ENCODE data around the gene ELF4.

The ELF4 gene

GRCh38 chrX:130049821-130050220, 60.5 kb downstream of the ELF4 start:
- ATAC-seq, result no peak

DNA sequence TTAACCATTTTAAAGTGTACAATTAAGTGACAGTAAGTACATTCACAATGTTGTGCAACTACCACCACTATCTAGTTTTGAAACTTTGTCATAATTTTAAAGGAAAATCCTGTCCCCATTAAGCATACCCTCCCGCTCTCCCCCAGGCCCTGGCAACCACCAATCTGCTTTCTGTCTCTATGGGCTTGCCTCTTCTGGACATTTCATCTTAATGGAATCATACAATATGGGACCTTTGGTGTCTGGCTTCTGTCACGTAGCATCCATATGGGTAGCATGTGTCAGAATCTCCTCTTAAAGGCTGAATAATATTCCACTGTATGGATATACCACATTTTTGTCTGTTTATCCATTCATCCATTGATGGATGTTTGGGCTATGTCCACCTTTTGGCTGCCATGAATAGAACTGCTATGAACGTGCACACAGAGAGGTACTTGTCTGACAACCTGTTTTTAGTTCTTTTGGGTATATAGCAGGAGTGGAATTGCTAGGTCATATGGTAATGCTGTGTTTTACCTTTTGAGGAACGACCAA, 61.5 kb downstream of the ELF4 start:
- Mint-ChIP-seq H3K4me1 (no peaks in the 10 kb centered on the region), H3K9me3 (no peaks in the 10 kb centered on the region), H3K27ac (no peak overlapping the region), H3K36me3 (peaks cover 77% of the 10 kb centered on the region), H3K4me3 (no peak overlapping the region)
- DNase-seq (ENCODE audit: low spot score in 2 of 2) (no peak), ATAC-seq (no peak)

More at GRCh38 chrX:130049821-130050220, 60.5 kb downstream of the ELF4 start:
- Mint-ChIP-seq H3K27ac (no peak overlapping the region), H3K36me3 (peaks cover 72% of the 10 kb centered on the region), H3K4me1 (no peaks in the 10 kb centered on the region), H3K4me3 (no peak overlapping the region), H3K9me3 (no peaks in the 10 kb centered on the region)
- DNase-seq (ENCODE audit: low spot score in 2 of 2), result no peak

- Mint-ChIP-seq H3K36me3 (peaks cover 70% of the 10 kb centered on the region), H3K27ac (no peak overlapping the region), H3K4me3 (no peak overlapping the region), H3K9me3 (no peaks in the 10 kb centered on the region), H3K4me1 (no peaks in the 10 kb centered on the region)
- ATAC-seq, result no peak
- no peak for DNase-seq (ENCODE audit: low spot score in 2 of 2)
Observed at GRCh38 chrX:130047416-130047815, 62.9 kb downstream of the ELF4 start.

DNA sequence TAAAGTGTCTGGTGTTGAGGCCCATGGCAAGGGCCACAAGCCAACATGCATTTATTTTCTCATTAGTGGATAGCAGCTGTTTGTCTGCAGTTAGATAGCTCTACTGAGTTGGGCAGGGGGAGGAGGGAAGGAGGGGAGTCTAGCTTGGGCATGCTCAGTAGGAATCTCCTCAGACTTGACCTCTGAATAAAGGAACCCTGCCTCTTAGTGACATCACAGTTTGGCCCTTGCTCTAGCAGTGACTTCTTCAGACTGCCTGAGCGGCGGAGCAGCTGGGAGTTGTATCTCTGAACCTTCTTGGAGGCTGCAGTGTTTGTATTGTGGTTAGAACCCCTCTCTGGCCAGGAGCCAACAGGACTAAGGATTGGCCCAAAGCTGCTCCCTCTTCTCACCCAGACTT, 70.5 kb downstream of the ELF4 start:
- Mint-ChIP-seq H3K9me3 (no peaks in the 10 kb centered on the region), H3K4me1 (no peaks in the 10 kb centered on the region), H3K4me3 (no peak overlapping the region), H3K36me3 (peaks cover 69% of the 10 kb centered on the region), H3K27ac (no peak overlapping the region)
- no peak for ATAC-seq
- no peak for DNase-seq (ENCODE audit: low spot score in 2 of 2)

DNA sequence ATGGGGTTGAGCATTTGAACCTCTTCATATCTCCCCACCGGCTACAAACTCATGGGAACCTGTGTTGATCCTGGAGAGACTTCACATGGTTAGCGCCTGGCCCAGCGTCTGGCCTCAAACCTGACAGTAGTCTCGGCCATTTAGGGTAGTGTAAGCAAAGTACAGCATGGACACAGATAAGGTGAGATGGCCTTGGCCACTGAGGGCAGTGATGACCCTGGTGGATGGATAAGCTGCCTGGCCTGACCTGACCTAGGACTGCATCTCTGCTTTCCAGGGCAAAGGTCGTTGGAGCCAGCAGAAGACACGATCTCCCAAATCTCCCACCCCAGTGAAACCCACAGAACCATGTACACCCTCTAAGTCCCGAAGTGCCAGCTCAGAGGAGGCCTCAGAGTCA, 76.1 kb downstream of the ELF4 start:
- Mint-ChIP-seq H3K27ac (no peak overlapping the region), H3K36me3 (peaks cover 67% of the 10 kb centered on the region), H3K9me3 (no peaks in the 10 kb centered on the region), H3K4me1 (no peaks in the 10 kb centered on the region), H3K4me3 (no peak overlapping the region)
- DNase-seq (ENCODE audit: low spot score in 2 of 2), result no peak
- ATAC-seq, result no peak

DNA sequence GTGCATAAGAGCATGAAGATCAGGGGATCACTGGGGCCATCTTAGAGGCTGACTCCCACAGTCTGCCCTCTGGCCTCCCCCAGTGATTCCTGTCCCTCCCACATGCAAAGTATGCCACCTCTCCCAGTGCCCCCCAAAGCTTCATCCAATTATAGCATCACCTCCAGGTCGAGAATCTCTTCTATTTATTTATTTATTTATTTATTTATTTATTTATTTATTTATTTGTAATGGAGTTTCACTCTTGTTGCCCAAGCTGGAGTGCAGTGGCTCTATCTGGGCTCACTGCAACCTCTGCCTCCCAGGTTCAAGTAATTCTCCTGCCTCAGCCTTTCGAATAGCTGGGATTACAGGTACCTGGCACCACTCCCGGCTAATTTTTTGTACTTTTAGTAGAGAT, 77.7 kb downstream of the ELF4 start:
- H3K9me3 Mint-ChIP-seq, result no peaks in the 10 kb centered on the region
- DNase-seq (ENCODE audit: low spot score in 2 of 2) (no peak), ATAC-seq (no peak)
- H3K27ac Mint-ChIP-seq, result no peak overlapping the region
- H3K36me3 Mint-ChIP-seq, result peaks cover 62% of the 10 kb centered on the region
- no peaks in the 10 kb centered on the region for H3K4me1 Mint-ChIP-seq
- no peak overlapping the region for H3K4me3 Mint-ChIP-seq

- Mint-ChIP-seq H3K4me1 (no peaks in the 10 kb centered on the region), H3K9me3 (no peaks in the 10 kb centered on the region), H3K36me3 (peaks cover 52% of the 10 kb centered on the region), H3K27ac (no peak overlapping the region), H3K4me3 (no peak overlapping the region)
- DNase-seq (ENCODE audit: low spot score in 2 of 2), result no peak
- ATAC-seq, result no peak
Observed at GRCh38 chrX:130030826-130031225, 79.5 kb downstream of the ELF4 start.

- Mint-ChIP-seq H3K36me3 (peaks cover 42% of the 10 kb centered on the region), H3K4me1 (peaks cover 9% of the 10 kb centered on the region), H3K27ac (no peak overlapping the region), H3K4me3 (no peak overlapping the region), H3K9me3 (no peaks in the 10 kb centered on the region)
- ATAC-seq, result no peak
- DNase-seq (ENCODE audit: low spot score in 2 of 2), result peak; percentile 12 to 50
Observed at GRCh38 chrX:130028196-130028595, 82.1 kb downstream of the ELF4 start.

DNA sequence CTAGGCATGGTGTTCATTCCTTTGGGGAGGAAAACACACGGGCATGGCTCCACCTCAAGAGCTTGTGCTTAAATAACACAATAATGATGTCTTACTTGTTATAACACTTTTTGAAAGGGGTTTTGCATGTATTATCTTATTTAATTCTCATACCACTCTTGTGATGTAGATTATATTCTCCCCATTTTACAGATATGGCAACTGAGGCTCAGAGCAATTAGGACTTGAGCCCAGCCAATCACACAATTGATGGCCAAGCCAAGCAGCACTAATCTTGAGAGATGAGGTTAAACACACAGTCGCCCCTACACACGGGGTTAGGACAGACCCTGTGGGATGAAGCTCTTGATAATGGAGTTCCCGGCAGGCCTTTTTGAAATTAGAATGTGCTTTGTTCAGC, 82.7 kb downstream of the ELF4 start:
- Mint-ChIP-seq H3K4me3 (no peak overlapping the region), H3K27ac (no peak overlapping the region), H3K4me1 (peaks cover 9% of the 10 kb centered on the region), H3K9me3 (no peaks in the 10 kb centered on the region), H3K36me3 (peaks cover 48% of the 10 kb centered on the region)
- DNase-seq (ENCODE audit: low spot score in 2 of 2) (no peak), ATAC-seq (no peak)

- peaks cover 62% of the 10 kb centered on the region for H3K36me3 Mint-ChIP-seq
- H3K9me3 Mint-ChIP-seq, result no peaks in the 10 kb centered on the region
- H3K27ac Mint-ChIP-seq, result no peak overlapping the region
- peaks cover 9% of the 10 kb centered on the region for H3K4me1 Mint-ChIP-seq
- DNase-seq (ENCODE audit: low spot score in 2 of 2) (no peak), ATAC-seq (no peak)
- no peak overlapping the region for H3K4me3 Mint-ChIP-seq
Observed at GRCh38 chrX:130025256-130025655, 85.0 kb downstream of the ELF4 start.

DNA sequence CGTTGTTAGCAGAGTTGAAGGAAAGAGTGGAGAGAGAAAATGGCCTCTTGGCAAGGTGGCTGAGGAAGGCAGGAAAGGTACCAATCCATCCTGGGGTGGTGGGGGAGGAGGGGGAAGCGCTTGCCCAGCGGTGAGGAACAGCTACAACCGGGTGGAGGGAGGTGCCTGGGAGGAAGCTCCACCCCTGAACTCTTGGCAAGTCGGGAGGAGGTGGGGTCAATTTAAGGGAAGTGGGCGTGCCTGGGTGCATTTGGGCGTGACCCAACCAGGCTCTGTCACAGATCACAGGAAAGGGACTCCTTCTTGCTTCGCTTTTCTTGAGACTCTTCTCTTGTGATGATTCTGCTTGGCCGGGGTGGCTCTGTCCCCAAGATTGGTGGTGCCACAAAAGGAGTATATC, 86.2 kb downstream of the ELF4 start:
- ATAC-seq, result peak; percentile 98
- Mint-ChIP-seq H3K4me3 (peak overlapping the region; percentile 37), H3K27ac (peak overlapping the region; percentile 87), H3K9me3 (no peaks in the 10 kb centered on the region), H3K4me1 (peaks cover 9% of the 10 kb centered on the region), H3K36me3 (peaks cover 50% of the 10 kb centered on the region)
- DNase-seq (ENCODE audit: low spot score in 2 of 2), result peak; percentile 26 to 77

DNA sequence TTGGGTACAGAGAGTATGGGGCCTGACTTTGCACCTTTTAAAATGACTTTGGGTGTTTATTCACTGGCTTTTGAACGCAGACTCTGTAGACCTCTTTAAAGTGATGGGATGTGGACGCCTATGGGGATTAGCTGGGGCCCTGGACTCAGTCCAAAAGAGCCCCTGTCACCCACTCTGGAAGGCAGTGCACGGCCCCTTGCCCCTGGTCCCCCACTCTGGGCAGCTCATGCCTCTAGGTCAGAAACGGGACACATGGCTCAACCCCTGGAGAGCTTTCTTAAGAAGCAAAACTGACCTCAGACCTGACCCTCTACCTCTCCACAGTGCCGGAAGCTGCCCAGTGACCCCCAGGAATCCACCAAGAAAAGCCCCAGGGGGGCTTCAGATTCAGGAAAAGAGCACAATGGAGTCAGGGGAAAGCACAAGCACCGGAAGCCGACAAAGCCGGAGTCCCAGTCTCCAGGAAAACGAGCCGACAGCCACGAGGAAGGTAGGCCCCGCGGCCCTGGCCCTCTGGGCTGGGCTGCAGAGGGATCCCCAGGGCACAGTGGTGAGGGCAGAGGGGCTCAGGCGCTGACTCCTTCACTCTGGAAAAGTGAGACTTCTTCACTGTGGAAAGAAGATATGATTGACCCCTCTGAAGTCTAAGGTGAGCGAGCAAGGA, 89.5 kb downstream of the ELF4 start:
- no peak overlapping the region for H3K4me3 Mint-ChIP-seq
- H3K4me1 Mint-ChIP-seq, result peaks cover 16% of the 10 kb centered on the region
- ATAC-seq (no peak), DNase-seq (ENCODE audit: low spot score in 2 of 2) (no peak)
- H3K27ac Mint-ChIP-seq, result no peak overlapping the region
- H3K9me3 Mint-ChIP-seq, result no peaks in the 10 kb centered on the region
- peaks cover 50% of the 10 kb centered on the region for H3K36me3 Mint-ChIP-seq

DNA sequence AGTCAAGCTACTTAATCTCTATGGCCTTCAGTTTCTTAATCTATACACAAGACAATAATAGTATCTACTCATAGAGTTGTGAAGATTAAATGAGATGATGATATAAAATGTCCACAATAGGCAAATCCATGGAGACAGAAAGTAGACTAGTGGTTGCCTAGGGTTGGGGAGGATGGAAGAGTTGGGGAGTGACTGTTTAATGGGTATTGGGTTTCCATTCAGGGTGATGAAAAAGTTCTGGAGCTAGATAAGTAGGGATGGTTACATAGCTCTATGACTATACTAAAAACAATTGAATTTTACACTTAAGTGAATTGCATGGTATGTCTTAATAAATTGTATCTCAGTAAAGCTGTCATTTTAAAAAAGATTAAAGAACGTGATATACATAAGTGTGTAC, 92.2 kb downstream of the ELF4 start:
- ATAC-seq (no peak), DNase-seq (ENCODE audit: low spot score in 2 of 2) (no peak)
- Mint-ChIP-seq H3K4me3 (no peak overlapping the region), H3K9me3 (no peaks in the 10 kb centered on the region), H3K27ac (no peak overlapping the region), H3K4me1 (peaks cover 12% of the 10 kb centered on the region), H3K36me3 (peaks cover 63% of the 10 kb centered on the region)

- Mint-ChIP-seq H3K4me3 (no peak overlapping the region), H3K27ac (no peak overlapping the region), H3K36me3 (peaks cover 38% of the 10 kb centered on the region), H3K4me1 (peaks cover 12% of the 10 kb centered on the region), H3K9me3 (no peaks in the 10 kb centered on the region)
- ATAC-seq (no peak), DNase-seq (ENCODE audit: low spot score in 2 of 2) (no peak)
Observed at GRCh38 chrX:130015181-130015580, 95.1 kb downstream of the ELF4 start.

Data from stimulated activated effector memory CD8-positive, alpha-beta T cell treated with anti-CD3 and anti-CD28 coated beads, Interleukin-12 subunit alpha, Interleukin-12 subunit beta, amount 100 ng/mL, for 72 hours (primary cell).